Smooth muscle cell (in vitro differentiated cells): ENCODE results near the gene SFXN5. TPM values are rescaled to one million over a fixed set of nuclear protein-coding genes. Genes with fewer than 3 reads are reported as not detected.

Experiments used
- DNase-seq: peaks from one replicate; lab custom pipeline; 2025; ENCODE audit not compliant: unreplicated experiment; lab: John Stamatoyannopoulos, UW
- H2AFZ ChIP-seq: fragments of 200-600 bp; sonication (generic); 2 replicates; pipeline ENCODE4 v1.6.0; 2016; ENCODE audit warnings: antibody characterized with exemption, low read depth, mild to moderate bottlenecking
- H3F3A ChIP-seq: fragments of 200-600 bp; sonication (generic); 2 replicates; pipeline ENCODE4 v1.6.0; 2017; ENCODE audit warnings: antibody characterized with exemption, low read depth
- H3K27ac ChIP-seq: fragments of 200-600 bp; sonication (generic); 2 replicates; pipeline ENCODE4 v1.5.1; 2016; ENCODE audit warnings: low read depth, mild to moderate bottlenecking
- H3K27me3 ChIP-seq: fragments of 200-600 bp; sonication (generic); 2 replicates; pipeline ENCODE4 v1.6.1; 2016; ENCODE audit warnings: low read depth, mild to moderate bottlenecking
- H3K36me3 ChIP-seq: fragments of 200-600 bp; sonication (generic); 2 replicates; pipeline ENCODE4 v1.5.1; 2016; ENCODE audit warnings: low read depth
- H3K4me1 ChIP-seq: fragments of 200-600 bp; sonication (generic); 2 replicates; pipeline ENCODE4 v1.5.1; 2016; ENCODE audit warnings: low read depth
- H3K4me2 ChIP-seq: fragments of 200-600 bp; sonication (generic); 2 replicates; pipeline ENCODE4 v1.6.0; 2016; ENCODE audit warnings: mild to moderate bottlenecking
- H3K4me3 ChIP-seq: fragments of 200-600 bp; sonication (generic); 2 replicates; pipeline ENCODE4 v1.5.1; 2016; ENCODE audit warnings: mild to moderate bottlenecking
- H3K79me2 ChIP-seq: fragments of 200-600 bp; sonication (generic); 2 replicates; pipeline ENCODE4 v1.6.0; 2016; ENCODE audit warnings: low read depth, mild to moderate bottlenecking
- H3K9ac ChIP-seq: fragments of 200-600 bp; sonication (generic); 2 replicates; pipeline ENCODE4 v1.6.0; 2016; ENCODE audit warnings: low read depth
- H3K9me3 ChIP-seq: fragments of 200-600 bp; sonication (generic); replicated peaks from 2 replicates; pipeline ENCODE4 v1.5.1; 2016; ENCODE audit warnings: low read depth
- H4K20me1 ChIP-seq: fragments of 200-600 bp; sonication (generic); 2 replicates; pipeline ENCODE4 v1.6.0; 2016; ENCODE audit warnings: low read depth
- WGBS: methylation state at CpG from one replicate; pipeline ENCODE4 v1.1.7; 2016; ENCODE audit warnings: low lambda C conversion rate; 5-methylcytosine and 5-hydroxymethylcytosine counted together
- polyA plus RNA-seq: library from polyadenylated mRNA; unstranded; fragments of >200 nt; fragmentation: Nextera tagmentation; extraction: Ambion mirVana; gene quantifications from 2 replicates; pipeline ENCODE4 v1.2.1, GENCODE V29; 2016
- total RNA-seq: library from RNA; depleted of rRNA; stranded (reverse); fragments of >200 nt; gene quantifications from 2 replicates; pipeline ENCODE4 v1.2.3, GENCODE V29; 2014
- TF ChIP-seq, protein P1 (sequence below): fragments of 200-600 bp; sonication (generic); IDR thresholded peaks from 2 replicates; pipeline ENCODE4 v1.5.1; 2017; ENCODE audit warnings: borderline replicate concordance, mild to moderate bottlenecking, antibody characterized with exemption; ENCODE audit not compliant: insufficient read depth, poor library complexity, severe bottlenecking

Gene SFXN5
- total and polyA plus RNA-seq, 2 experiments from 2014 or later = 6.9 to 8.3 TPM

DNA sequence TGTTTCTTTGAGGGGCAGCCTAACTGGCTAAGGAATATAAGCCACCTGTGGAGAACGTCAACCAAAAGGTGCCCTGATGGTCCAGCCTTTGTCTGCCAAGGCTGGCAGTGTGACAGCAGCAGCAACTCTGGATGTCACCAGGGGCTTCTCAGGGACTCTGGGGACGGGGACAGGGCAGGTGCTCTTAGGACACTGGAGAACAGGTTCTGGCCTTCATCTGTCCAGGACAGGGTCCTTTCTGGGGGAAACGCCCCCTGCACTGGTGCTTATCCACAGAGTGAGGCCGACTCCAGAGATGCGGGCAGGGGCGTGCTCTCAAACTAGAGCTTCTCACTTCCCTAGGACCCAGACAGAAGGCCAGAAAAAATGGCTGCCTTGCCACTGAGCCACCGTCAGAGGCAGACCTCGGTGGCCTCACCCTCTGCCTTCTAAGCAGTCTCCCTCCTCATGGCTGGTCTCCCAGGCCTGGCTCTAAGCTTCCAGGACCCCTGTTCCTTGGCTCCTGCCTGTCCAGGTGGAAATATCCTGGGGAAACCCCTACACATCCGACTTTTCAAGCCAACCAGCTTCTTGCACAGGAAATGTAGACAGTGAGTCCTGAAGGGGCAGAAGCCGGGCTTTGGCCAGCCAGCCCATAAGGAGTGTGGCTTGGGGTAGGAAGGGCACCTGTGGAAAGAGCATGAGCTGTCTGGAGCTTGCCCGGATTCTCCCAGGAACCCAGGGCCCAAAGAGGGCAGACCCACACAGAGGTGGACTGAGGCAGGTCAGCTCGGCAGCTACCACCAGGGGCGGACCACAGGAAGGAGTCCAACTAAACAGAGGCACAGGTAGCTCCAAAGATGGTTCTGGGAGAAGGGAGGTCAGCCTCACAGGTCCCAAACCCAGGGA lies 11.3 kb upstream of the SFXN5 start:
- 98% methylated on average over 13 of the region's 13 CpGs for WGBS
- peaks cover 20% of the 10 kb centered on the region for H3K79me2 ChIP-seq

DNA sequence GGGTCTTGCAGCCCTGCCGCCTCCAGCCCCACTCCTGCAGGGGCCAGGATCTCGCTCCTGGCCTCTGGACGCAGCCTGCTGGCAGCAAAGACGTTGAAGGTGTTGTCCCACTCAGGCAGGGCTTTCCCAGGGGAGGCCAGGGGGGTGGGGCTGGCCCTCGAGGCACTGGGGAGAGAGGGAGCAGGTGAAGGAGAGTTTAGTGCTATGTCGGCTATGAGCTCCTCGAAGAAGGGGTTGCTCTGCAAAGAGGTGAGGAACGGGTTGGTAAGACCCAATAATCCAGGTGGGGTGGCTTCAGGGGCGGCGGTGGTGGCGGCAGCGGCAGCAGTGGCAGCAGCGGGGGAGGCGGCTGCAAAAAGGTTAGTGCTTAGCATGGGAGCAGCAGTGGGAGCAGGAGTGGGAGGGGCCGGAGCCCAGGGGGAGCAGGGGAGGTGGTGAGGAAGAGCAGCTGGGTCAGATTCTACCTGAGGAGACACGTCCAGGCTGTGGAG lies 9.7 kb upstream of the SFXN5 start:
- peaks cover 2% of the 10 kb centered on the region for H3K4me1 ChIP-seq
- H3K79me2 ChIP-seq = peaks cover 20% of the 10 kb centered on the region
- no peak overlapping the region for H3K9ac ChIP-seq
- no peaks in the 10 kb centered on the region for H3K9me3 ChIP-seq
- no peak for DNase-seq
- H4K20me1 ChIP-seq = peaks cover 98% of the 10 kb centered on the region
- no peaks in the 10 kb centered on the region for H3F3A ChIP-seq
- H3K27ac ChIP-seq = no peak overlapping the region
- H3K4me2 ChIP-seq = no peak overlapping the region
- H2AFZ ChIP-seq = no peak overlapping the region
- H3K4me3 ChIP-seq = no peak overlapping the region
- 74% methylated on average over 15 of the region's 16 CpGs for WGBS
- H3K36me3 ChIP-seq = no peaks in the 10 kb centered on the region
- TF ChIP-seq, protein P1, sequence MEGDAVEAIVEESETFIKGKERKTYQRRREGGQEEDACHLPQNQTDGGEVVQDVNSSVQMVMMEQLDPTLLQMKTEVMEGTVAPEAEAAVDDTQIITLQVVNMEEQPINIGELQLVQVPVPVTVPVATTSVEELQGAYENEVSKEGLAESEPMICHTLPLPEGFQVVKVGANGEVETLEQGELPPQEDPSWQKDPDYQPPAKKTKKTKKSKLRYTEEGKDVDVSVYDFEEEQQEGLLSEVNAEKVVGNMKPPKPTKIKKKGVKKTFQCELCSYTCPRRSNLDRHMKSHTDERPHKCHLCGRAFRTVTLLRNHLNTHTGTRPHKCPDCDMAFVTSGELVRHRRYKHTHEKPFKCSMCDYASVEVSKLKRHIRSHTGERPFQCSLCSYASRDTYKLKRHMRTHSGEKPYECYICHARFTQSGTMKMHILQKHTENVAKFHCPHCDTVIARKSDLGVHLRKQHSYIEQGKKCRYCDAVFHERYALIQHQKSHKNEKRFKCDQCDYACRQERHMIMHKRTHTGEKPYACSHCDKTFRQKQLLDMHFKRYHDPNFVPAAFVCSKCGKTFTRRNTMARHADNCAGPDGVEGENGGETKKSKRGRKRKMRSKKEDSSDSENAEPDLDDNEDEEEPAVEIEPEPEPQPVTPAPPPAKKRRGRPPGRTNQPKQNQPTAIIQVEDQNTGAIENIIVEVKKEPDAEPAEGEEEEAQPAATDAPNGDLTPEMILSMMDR = no peak
- H3K27me3 ChIP-seq = no peaks in the 10 kb centered on the region

More for the DNA sequence above, 11.3 kb upstream of the SFXN5 start:
- Histone ChIP-seq H3K36me3 (no peaks in the 10 kb centered on the region), H3F3A (no peaks in the 10 kb centered on the region), H3K27ac (no peak overlapping the region), H3K9me3 (no peaks in the 10 kb centered on the region), H3K27me3 (no peaks in the 10 kb centered on the region), H3K9ac (no peak overlapping the region), H3K4me3 (no peak overlapping the region), H4K20me1 (peaks cover 96% of the 10 kb centered on the region), H3K4me1 (peaks cover 2% of the 10 kb centered on the region), H2AFZ (no peak overlapping the region), H3K4me2 (no peak overlapping the region)
- DNase-seq = no peak
- TF ChIP-seq, protein P1 = no peak

DNA sequence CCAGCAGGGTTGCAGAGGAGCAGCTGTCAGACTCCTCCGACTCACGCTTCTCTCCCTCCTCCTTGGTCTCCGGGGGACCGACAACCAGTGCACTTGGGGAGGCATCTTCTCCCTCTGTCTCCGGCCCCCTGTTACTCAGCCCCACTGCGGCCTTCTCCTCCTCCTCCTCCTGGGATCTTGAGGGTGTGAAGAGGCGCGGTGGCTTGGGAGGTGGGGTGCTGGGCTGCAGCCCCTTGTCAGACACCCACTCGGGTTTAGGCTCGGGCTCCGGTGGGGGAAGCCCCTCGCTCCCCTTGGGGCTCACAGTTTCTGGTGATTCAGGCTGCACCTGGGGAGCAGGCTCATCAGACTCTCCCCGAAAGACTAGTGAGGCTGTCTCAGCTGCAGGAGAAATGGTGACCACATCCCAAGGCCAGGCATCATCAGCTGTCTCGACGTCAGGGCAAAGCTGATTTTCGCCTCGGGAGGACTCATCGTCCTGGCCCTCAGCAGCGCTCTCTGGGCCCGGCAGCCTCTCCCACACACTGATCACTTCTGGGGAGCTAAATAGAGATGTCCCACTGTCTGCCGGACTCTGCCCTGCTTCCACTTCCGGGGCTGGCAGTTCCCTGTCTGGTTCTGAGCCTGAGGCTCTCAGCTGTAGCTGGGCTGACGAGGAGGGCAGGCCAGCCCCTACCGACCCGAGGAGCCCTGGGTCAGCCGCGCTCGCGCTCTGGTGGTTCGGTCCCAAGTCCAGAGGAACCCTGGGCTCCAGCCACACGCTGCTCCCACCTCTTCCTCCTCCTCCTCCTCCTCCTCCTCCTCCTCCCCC lies 9.0 kb upstream of the SFXN5 start:
- H2AFZ ChIP-seq = no peak overlapping the region
- TF ChIP-seq, protein P1 = no peak
- no peaks in the 10 kb centered on the region for H3K9me3 ChIP-seq
- H3F3A ChIP-seq = no peaks in the 10 kb centered on the region
- H3K9ac ChIP-seq = no peak overlapping the region
- no peaks in the 10 kb centered on the region for H3K4me1 ChIP-seq
- H4K20me1 ChIP-seq = peaks cover 91% of the 10 kb centered on the region
- no peak overlapping the region for H3K4me3 ChIP-seq
- H3K4me2 ChIP-seq = no peak overlapping the region
- H3K36me3 ChIP-seq = no peaks in the 10 kb centered on the region
- no peaks in the 10 kb centered on the region for H3K27me3 ChIP-seq
- 92% methylated on average over 30 of the region's 31 CpGs for WGBS
- no peak overlapping the region for H3K27ac ChIP-seq
- peaks cover 20% of the 10 kb centered on the region for H3K79me2 ChIP-seq
- DNase-seq = no peak
